GM12874 (cell line): Measurements from ENCODE around the gene CORO6.

Source experiments
- CTCF ChIP-seq: IDR thresholded peaks from 2 replicates; pipeline ENCODE4 v1.5.1; 2011; ENCODE audit warnings: low read depth, mild to moderate bottlenecking, control low read depth, low read length, moderate library complexity; ENCODE audit not compliant: insufficient read depth

Gene CORO6

GRCh38 chr17:29567554-29568330 is 55.0 kb downstream of the CORO6 start:
- peak; percentile 72 for TF ChIP-seq CTCF

DNA sequence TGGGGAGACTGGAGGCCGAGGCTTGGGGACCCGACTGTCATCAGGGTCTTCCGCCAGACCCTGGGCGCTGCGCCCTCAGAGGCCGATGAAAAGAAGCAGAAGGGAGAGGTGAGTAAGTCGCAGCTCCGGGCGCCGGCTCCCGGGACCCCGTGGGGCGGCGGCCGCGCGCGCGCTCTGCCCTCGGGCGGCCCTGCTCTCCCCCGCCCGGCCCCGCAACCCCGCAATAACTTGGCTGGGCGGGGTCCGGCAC is 55.5 kb downstream of the CORO6 start:
- TF ChIP-seq CTCF, result no peak

- no peak for TF ChIP-seq CTCF
Measured at GRCh38 chr17:29566473-29567303, 56.0 kb downstream of the CORO6 start, which contains the start of gene ABHD15. Gene ABHD15 (minus strand): TSS chr17:29567037. CDS start chr17:29566966, 71 bp downstream.

- peak; percentile 12; the same call in 1 of the 2 replicates for TF ChIP-seq CTCF
Measured at GRCh38 chr17:29565643-29566472, 56.9 kb downstream of the CORO6 start.
